Measurements from ENCODE around the gene PABPC1L2A.
"Not testable (repeated sequence)": the region's sequence is repeated elsewhere in the genome, so short reads cannot be mapped to it uniquely, and the experiment has no call there.

Gene PABPC1L2A

DNA sequence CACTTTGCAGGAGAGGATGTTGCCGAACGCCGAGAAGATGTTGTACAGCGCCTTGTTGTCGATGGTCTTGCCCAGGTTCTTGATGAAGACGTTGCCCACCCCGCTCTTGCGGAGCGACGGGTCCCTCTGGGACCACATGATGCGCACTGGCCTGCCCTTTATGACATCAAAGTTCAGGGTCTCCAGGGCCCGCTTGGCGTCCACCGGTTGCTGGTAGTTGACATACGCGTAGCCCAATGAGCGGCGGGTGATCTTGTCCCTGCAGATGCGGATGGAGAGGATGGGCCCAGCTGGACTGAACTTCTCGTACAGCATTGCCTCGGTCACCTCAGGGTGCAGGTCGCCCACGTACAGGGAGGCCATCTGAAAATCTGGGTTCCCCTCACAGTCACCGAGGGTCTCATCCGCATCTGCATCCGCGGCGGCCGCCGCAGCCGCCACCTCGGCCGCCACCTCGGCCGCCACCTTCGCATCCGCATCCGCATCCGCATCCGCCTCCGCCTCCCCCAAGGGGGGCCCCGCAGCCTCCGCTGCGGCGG lies at the start of gene PABPC1L2A:
PABPC1L2A (minus strand) TSS at position 489 of the 539 bp plus-strand sequence; CDS start at position 363, 126 bp downstream.
- CTCF ChIA-PET; DNase-seq (ENCODE audit: low read depth, low spot score); H3K4me3 ChIP-seq (ENCODE audit: low read depth, low read length); POLR2A ChIA-PET: not testable (repeated sequence)

DNA sequence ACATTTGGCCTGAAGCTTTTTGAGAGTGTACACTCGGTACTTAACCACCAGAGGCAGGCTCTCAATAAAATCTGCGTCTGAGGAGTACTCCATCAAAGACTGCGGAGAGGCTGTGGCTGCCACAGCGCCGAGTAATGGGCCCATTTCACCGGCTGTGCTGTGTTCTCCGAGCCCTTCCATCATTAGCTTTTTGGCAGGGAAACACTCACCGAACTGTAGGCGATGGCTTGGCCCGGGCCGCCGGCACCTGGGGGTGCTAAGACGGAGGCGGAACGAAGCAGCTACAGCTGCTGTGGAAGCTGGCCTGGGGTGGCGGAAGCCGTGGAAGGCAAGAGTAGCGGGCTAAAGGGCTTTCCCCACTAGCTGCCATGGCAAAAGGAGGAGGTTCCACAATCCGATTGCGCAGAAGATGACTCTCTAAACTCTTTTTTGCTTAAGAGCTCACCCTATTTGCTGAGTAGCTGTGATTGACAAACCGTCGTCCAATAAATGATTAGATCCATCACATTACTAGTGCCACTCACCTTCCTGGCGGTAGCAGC lies 48.5 kb upstream of the PABPC1L2A start:
- POLR2A ChIA-PET, result no interaction called here
- H3K4me3 ChIP-seq (ENCODE audit: low read depth, low read length), result no peak overlapping the region
- DNase-seq (ENCODE audit: low read depth, low spot score), result no peak
- TF ChIP-seq, protein P1, sequence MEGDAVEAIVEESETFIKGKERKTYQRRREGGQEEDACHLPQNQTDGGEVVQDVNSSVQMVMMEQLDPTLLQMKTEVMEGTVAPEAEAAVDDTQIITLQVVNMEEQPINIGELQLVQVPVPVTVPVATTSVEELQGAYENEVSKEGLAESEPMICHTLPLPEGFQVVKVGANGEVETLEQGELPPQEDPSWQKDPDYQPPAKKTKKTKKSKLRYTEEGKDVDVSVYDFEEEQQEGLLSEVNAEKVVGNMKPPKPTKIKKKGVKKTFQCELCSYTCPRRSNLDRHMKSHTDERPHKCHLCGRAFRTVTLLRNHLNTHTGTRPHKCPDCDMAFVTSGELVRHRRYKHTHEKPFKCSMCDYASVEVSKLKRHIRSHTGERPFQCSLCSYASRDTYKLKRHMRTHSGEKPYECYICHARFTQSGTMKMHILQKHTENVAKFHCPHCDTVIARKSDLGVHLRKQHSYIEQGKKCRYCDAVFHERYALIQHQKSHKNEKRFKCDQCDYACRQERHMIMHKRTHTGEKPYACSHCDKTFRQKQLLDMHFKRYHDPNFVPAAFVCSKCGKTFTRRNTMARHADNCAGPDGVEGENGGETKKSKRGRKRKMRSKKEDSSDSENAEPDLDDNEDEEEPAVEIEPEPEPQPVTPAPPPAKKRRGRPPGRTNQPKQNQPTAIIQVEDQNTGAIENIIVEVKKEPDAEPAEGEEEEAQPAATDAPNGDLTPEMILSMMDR (IDR thresholded peaks at IDR 0.05; ENCODE audit: insufficient read depth, low read length, missing control alignments), result no peak
- CTCF ChIA-PET, result no interaction called here

DNA sequence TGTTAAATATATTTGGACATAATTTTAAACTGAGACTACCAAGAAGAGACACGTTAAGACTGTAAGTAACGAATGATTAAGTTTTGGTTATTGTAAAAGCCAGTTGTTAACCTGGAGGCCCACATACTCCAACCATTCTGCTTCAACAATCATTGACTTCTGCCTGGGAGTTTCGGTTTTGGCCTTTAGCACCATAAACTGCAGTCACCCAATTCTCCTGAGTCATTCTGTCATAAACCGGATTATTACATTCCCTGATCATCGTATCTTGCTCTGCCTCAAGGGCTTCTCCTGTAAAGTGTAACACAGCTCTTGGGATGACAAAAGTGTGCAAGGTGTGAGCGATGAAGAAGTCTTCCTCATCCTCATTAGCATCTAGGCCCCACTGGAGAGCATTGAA lies 46.9 kb upstream of the PABPC1L2A start:
- ChIA-PET POLR2A (no interaction called here), CTCF (no interaction called here)
- H3K4me3 ChIP-seq (ENCODE audit: low read depth, low read length), result no peak overlapping the region
- TF ChIP-seq, protein P1 (IDR thresholded peaks at IDR 0.05; ENCODE audit: insufficient read depth, low read length, missing control alignments), result no peak
- no peak for DNase-seq (ENCODE audit: low read depth, low spot score)

DNA sequence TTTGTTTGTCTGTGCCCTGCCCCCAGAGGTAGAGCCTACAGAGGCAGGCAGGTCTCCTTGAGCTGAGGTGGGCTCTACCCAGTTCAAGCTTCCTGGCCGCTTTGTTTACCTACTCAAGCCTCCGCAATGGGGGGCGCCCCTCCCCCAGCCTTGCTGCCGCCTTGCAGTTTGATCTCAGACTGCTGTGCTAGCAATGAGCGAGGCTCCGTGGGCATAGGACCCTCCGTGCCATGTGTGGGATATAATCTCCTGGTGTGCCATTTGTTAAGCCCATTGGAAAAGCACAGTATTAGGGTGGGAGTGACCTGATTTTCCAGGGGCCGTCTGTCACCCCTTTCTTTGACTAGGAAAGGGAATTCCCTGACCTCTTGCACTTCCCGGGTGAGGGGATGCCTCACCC lies 20.2 kb upstream of the PABPC1L2A start:
- POLR2A ChIA-PET; CTCF ChIA-PET; DNase-seq (ENCODE audit: low read depth, low spot score); H3K4me3 ChIP-seq (ENCODE audit: low read depth, low read length): not testable (repeated sequence)

DNA sequence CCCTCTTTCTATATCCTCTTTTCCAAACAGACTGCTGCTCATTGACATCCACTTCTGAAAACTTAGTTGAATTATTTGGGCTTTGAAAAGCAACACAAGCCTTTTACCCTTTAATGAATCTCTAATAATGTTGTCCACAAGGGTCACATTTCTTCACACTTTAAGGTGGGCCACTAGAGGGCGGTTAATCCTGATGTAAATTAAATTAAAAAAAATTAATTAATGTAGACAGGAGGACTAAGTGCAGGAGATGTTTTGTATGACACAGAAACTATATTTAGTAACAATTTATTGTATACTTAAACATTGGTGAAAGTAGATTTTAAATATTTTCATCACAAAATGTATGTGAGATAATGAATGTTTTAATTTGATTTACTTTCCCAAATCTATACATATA lies 7.5 kb upstream of the PABPC1L2A start:
- POLR2A ChIA-PET; DNase-seq (ENCODE audit: low read depth, low spot score); H3K4me3 ChIP-seq (ENCODE audit: low read depth, low read length); CTCF ChIA-PET: not testable (repeated sequence)

DNA sequence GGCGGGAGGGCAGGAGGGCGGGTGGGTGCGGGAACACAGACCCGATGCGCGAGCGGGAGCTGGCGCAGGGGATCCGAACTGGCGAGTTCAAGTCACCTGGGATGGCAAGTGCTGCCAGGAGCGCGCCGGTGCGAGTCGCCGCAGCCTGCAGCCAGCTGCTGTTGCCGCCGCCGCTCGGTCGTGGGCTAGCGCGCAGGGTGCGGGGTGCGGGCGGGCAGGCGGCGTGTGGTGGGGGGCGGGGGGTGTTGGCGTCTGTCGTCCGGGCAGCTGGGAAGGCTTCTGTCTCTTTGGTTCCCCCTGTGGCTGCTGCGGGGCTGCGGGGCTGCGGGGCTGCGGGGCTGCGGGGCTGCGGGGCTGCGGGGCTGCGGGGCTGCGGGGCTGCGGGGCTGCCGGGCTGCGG lies 572 bp upstream of the PABPC1L2A start:
- DNase-seq (ENCODE audit: low read depth, low spot score); POLR2A ChIA-PET; H3K4me3 ChIP-seq (ENCODE audit: low read depth, low read length); CTCF ChIA-PET: not testable (repeated sequence)

DNA sequence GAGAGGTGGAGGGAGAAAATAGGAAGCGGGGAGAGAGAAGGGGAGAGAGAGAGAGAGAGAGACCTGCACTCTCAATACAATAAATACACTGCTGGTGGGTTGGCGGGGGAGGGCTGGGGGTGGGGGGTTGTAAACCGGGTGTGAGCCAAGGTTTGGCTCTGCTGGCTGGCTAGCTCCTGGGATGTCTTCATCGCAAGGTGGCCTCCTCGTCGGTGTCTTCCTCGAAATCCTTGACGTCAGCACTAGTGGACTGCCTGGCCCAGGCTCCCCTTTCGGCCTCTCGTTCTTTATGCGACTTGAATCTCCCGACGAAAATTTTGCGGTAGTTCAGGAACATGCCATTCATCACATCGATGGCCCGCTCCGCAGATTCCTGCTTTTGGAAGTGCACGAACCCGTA lies 715 bp downstream of the PABPC1L2A start:
- CTCF ChIA-PET; H3K4me3 ChIP-seq (ENCODE audit: low read depth, low read length); DNase-seq (ENCODE audit: low read depth, low spot score); POLR2A ChIA-PET: not testable (repeated sequence)

DNA sequence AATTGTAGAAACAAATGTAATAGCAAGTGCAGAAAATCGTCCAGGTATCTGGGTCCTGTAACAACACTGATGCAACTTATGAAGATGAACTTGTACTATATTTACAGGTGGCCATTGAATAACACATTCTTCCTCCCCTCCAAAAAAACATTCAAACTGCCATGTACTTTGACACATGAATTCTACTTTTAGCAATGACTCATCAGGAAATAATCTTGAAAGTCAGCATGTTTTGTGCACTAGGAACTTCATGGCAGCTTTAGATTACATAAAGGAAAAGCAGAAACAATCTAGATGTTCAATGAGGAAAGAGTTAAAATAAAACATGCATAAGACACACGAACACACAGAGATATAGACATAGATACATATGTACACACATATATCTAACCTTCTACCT lies 2.5 kb downstream of the PABPC1L2A start:
- H3K4me3 ChIP-seq (ENCODE audit: low read depth, low read length), result no peak overlapping the region
- TF ChIP-seq, protein P1 (IDR thresholded peaks at IDR 0.05; ENCODE audit: insufficient read depth, low read length, missing control alignments), result no peak
- POLR2A ChIA-PET, result no interaction called here
- no peak for DNase-seq (ENCODE audit: low read depth, low spot score)
- CTCF ChIA-PET, result no interaction called here

DNA sequence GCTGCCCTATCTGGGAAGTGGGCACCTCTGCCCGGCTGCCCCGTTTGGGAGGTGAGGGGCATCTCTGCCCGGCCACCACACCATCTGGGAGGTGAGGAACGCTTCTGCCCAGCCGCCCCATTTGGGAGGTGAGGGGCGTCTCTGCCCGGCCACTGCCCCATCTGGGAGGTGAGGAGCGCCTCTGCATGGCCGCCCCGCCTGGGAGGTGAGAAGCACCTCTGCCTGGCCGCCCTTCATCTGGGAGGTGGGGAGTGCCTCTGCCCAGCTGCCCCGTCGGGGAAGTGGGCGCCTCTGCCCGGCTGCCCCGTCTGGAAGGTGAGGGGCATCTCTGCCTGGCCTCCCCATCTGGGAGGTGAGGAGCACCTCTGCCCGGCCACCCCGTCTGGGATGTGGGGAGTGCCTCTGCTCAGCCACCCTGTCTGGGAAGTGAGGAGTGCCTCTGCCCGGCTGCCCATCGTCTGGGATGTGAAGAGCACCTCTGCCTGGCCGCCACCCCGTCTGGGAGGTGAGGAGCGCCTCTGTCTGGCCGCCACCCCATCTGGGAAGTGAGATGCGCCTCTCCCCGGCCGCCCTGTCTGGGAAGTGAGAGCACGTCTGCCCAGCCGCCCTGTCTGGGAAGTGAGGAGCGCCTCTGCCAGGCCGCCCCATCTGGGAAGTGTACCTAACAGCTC lies 9.8 kb downstream of the PABPC1L2A start:
- POLR2A ChIA-PET, result no interaction called here
- no peak overlapping the region for H3K4me3 ChIP-seq (ENCODE audit: low read depth, low read length)
- TF ChIP-seq, protein P1 (IDR thresholded peaks at IDR 0.05; ENCODE audit: insufficient read depth, low read length, missing control alignments), result no peak
- DNase-seq (ENCODE audit: low read depth, low spot score), result no peak
- CTCF ChIA-PET, result no interaction called here
